CD14-positive monocyte (primary cell): ENCODE data around the gene DEPDC4. TPM values are rescaled to one million over a fixed set of nuclear protein-coding genes. Genes with fewer than 3 reads are reported as not detected.

Experiments used
- DNase-seq, 3 donors: peaks; one replicate each; pipeline ENCODE4 v3.0.0-alpha.2; 2011 to 2022
- H2AFZ ChIP-seq: 2 replicates; pipeline ENCODE4 v1.6.0; 2012; ENCODE audit warnings: mild to moderate bottlenecking, low read depth, low read length, inconsistent platforms; ENCODE audit not compliant: insufficient read depth, poor library complexity, severe bottlenecking
- H3K27ac ChIP-seq, 2 donors: 1 replicate in 1 of 2; 2 replicates in 1 of 2; pipeline ENCODE4 v1.5.1; 2012 to 2013; ENCODE audit warnings: low read length in 2 of 2, control low read depth in 1 of 2, inconsistent platforms in 1 of 2, low read depth in 1 of 2, mild to moderate bottlenecking in 1 of 2
- H3K27me3 ChIP-seq, 2 donors: one replicate each; pipeline versions ENCODE4 v1.6.0 to v1.6.1; 2011 to 2013; ENCODE audit warnings: low read length in 2 of 2; ENCODE audit not compliant: control insufficient read depth in 2 of 2, insufficient read depth in 2 of 2
- H3K36me3 ChIP-seq, 2 donors: replicated peaks in 1 of 2; 1 replicate in 1 of 2; 2 replicates in 1 of 2; pipeline versions ENCODE4 v1.5.1 to v1.6.1; 2012 to 2013; ENCODE audit warnings: low read length in 2 of 2, control low read depth in 1 of 2, inconsistent platforms in 1 of 2, mild to moderate bottlenecking in 1 of 2; ENCODE audit not compliant: insufficient read depth in 2 of 2, control insufficient read depth in 1 of 2
- H3K4me1 ChIP-seq, 2 donors: 1 replicate in 1 of 2; 2 replicates in 1 of 2; pipeline versions ENCODE4 v1.5.1 to v1.6.1; 2012 to 2013; ENCODE audit warnings: low read length in 2 of 2, control low read depth in 1 of 2, inconsistent platforms in 1 of 2, mild to moderate bottlenecking in 1 of 2, moderate library complexity in 1 of 2; ENCODE audit not compliant: insufficient read depth in 2 of 2, control insufficient read depth in 1 of 2
- H3K4me2 ChIP-seq: replicated peaks from 2 replicates; pipeline ENCODE3; 2012; ENCODE audit warnings: low read length, moderate library complexity, mild to moderate bottlenecking; ENCODE audit not compliant: poor library complexity, severe bottlenecking; ENCODE audit errors: extremely low read depth
- H3K4me3 ChIP-seq, 3 experiments: fragments of 200-600 bp in 1 of 3; sonication (generic) in 1 of 3; replicated peaks in 1 of 3; 1 replicate in 2 of 3; 2 replicates in 1 of 3; pipeline ENCODE4 v1.5.1; 2011 to 2013; ENCODE audit warnings: low read length in 3 of 3, mild to moderate bottlenecking in 3 of 3, control low read depth in 2 of 3, low read depth in 2 of 3, inconsistent platforms in 1 of 3, moderate library complexity in 1 of 3
- H3K79me2 ChIP-seq: 2 replicates; pipeline ENCODE4 v1.6.0; 2012; ENCODE audit warnings: mild to moderate bottlenecking, control low read depth, inconsistent platforms, low read length, moderate library complexity; ENCODE audit not compliant: insufficient read depth
- H3K9ac ChIP-seq: 2 replicates; pipeline ENCODE4 v1.6.0; 2017; ENCODE audit warnings: low read length, mild to moderate bottlenecking; ENCODE audit not compliant: insufficient read depth, poor library complexity, severe bottlenecking
- H3K9me3 ChIP-seq, 2 donors: replicated peaks in 1 of 2; 1 replicate in 1 of 2; 2 replicates in 1 of 2; pipeline versions ENCODE4 v1.5.1 to v1.6.1; 2012 to 2013; ENCODE audit warnings: low read length in 2 of 2, control low read depth in 1 of 2; ENCODE audit not compliant: control insufficient read depth in 1 of 2, insufficient read depth in 1 of 2
- H4K20me1 ChIP-seq: 2 replicates; pipeline ENCODE4 v1.6.0; 2012; ENCODE audit warnings: mild to moderate bottlenecking, low read length, control low read depth, moderate library complexity; ENCODE audit not compliant: insufficient read depth
- H3K27ac Mint-ChIP-seq, 7 donors: one replicate each; pipeline ENCODE4 v1.8.0; 2020; ENCODE audit warnings: mild to moderate bottlenecking in 7 of 7, mixed read lengths in 7 of 7, moderate library complexity in 6 of 7, inconsistent platforms in 2 of 7
- H3K27me3 Mint-ChIP-seq, 3 donors: one replicate each; pipeline ENCODE4 v1.8.0; 2021 to 2022; ENCODE audit warnings: low read depth in 3 of 3, mild to moderate bottlenecking in 3 of 3, mixed read lengths in 3 of 3, moderate library complexity in 3 of 3, inconsistent platforms in 1 of 3
- H3K36me3 Mint-ChIP-seq, 2 donors: one replicate each; pipeline ENCODE4 v1.8.0; 2020; ENCODE audit warnings: mixed read lengths in 2 of 2, inconsistent platforms in 1 of 2, mild to moderate bottlenecking in 1 of 2
- H3K4me1 Mint-ChIP-seq: one replicate; pipeline ENCODE4 v1.8.0; 2020; ENCODE audit warnings: mild to moderate bottlenecking, mixed read lengths
- H3K4me3 Mint-ChIP-seq, 2 donors: one replicate each; pipeline ENCODE4 v1.8.0; 2020; ENCODE audit warnings: mild to moderate bottlenecking in 2 of 2, mixed read lengths in 2 of 2, moderate library complexity in 1 of 2
- H3K9me3 Mint-ChIP-seq, 7 donors: one replicate each; pipeline ENCODE4 v1.8.0; 2020 to 2022; ENCODE audit warnings: mixed read lengths in 7 of 7, mild to moderate bottlenecking in 6 of 7, moderate library complexity in 6 of 7, inconsistent platforms in 2 of 7
- WGBS: methylation state at CpG from one replicate; pipeline ENCODE4 v1.1.5; 2013; ENCODE audit warnings: missing lambda C conversion rate; ENCODE audit not compliant: insufficient coverage; 5-methylcytosine and 5-hydroxymethylcytosine counted together
- intact Hi-C, 2 donors: fragments of 100-400 bp; cut with micrococcal nuclease; formaldehyde crosslinking; loops; one replicate each; pipeline versions ENCODE4 v1.15.0 to v1.15.1; 2023
- polyA plus RNA-seq, 3 donors: library from polyadenylated mRNA; depleted of rRNA in 1 of 3; unstranded in 2 of 3; stranded (reverse) in 1 of 3; fragments of 300-500 nt in 2 of 3; fragments of >200 nt in 1 of 3; fragmentation: Illumina TruSeq in 2 of 3; gene quantifications; 1 replicate in 2 of 3; 2 replicates in 1 of 3; pipeline ENCODE4 v1.2.3, GENCODE V29; 2012 to 2021
- TF ChIP-seq, protein P1 (sequence below): fragments of 200-600 bp; IDR thresholded peaks from one replicate; pipeline ENCODE4 v1.8.0; 2022; ENCODE audit warnings: antibody characterized with exemption, mild to moderate bottlenecking

Gene DEPDC4
- polyA plus RNA-seq, 3 donors = 0.25 TPM; not detected in 2

GRCh38 chr12:100221523-100221922 is 45.4 kb downstream of the DEPDC4 start:
- Histone ChIP-seq H3K4me2 (no peak overlapping the region), H3K9ac (no peak overlapping the region), H4K20me1 (no peaks in the 10 kb centered on the region), H2AFZ (no peak overlapping the region), H3K27ac (no peak overlapping the region), H3K4me3 (no peak overlapping the region), H3K79me2 (no peaks in the 10 kb centered on the region), H3K9me3 (no peaks in the 10 kb centered on the region), H3K27me3 (no peaks in the 10 kb centered on the region), H3K36me3 (peaks cover 59 to 89% of the 10 kb centered on the region in 2 donors), H3K4me1 (no peaks in the 10 kb centered on the region)
- TF ChIP-seq, protein P1, sequence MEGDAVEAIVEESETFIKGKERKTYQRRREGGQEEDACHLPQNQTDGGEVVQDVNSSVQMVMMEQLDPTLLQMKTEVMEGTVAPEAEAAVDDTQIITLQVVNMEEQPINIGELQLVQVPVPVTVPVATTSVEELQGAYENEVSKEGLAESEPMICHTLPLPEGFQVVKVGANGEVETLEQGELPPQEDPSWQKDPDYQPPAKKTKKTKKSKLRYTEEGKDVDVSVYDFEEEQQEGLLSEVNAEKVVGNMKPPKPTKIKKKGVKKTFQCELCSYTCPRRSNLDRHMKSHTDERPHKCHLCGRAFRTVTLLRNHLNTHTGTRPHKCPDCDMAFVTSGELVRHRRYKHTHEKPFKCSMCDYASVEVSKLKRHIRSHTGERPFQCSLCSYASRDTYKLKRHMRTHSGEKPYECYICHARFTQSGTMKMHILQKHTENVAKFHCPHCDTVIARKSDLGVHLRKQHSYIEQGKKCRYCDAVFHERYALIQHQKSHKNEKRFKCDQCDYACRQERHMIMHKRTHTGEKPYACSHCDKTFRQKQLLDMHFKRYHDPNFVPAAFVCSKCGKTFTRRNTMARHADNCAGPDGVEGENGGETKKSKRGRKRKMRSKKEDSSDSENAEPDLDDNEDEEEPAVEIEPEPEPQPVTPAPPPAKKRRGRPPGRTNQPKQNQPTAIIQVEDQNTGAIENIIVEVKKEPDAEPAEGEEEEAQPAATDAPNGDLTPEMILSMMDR = no peak
- Mint-ChIP-seq H3K4me3 (no peak overlapping the region), H3K4me1 (no peaks in the 10 kb centered on the region), H3K27me3 (peaks cover 0 to 2% (median 1%) of the 10 kb centered on the region in 3 donors), H3K27ac (no peak overlapping the region), H3K36me3 (peaks cover 49 to 72% of the 10 kb centered on the region in 2 donors), H3K9me3 (no peaks in the 10 kb centered on the region)
- WGBS = no CpG with 5 or more reads among the region's 3 CpGs
- no peak for DNase-seq
- intact Hi-C loops = no loop called here

DNA sequence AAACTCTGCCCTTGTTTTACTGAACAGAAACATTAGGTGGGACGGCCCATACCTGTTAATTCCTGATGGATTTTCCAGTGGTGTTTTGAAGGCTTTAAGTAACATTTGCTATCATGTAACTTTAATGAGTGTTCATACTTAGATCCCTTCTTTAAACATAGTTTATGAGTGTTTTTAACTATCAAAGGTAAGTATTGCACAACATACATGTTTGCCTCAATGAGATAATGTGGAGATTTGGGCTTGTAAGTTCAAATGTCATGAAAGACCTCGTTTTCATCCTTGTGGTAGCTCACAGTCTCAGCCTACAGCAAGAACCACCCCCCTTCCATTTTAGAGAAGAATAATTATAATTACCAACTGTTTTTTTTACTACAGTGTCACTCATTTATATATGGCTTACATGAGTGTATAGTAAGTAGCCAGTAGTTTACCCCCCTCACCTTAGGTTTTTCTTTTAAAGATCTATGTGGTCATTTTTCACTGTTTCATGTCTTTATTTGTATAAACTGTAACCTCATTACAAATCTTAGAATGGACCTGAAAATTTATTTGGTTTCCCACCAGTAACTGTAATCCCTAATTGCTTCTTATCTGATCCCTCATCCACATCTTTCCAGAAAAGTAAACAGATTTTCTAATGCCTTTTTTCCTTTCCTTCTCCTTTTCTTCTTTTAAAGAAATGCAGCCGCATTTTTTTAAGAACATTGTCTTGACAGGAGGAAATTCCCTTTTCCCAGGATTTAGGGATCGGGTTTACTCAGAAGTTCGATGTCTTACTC is 47.4 kb downstream of the DEPDC4 start:
- intact Hi-C loops = no loop called here
- no peak for DNase-seq
- peak overlapping the region in 1 of 7 donors; percentile 26 for H3K27ac Mint-ChIP-seq

More for the DNA sequence above, 47.4 kb downstream of the DEPDC4 start:
- TF ChIP-seq, protein P1 = no peak
- Histone ChIP-seq H4K20me1 (no peaks in the 10 kb centered on the region), H3K9me3 (no peaks in the 10 kb centered on the region), H3K4me2 (no peak overlapping the region), H3K4me3 (no peak overlapping the region), H3K27me3 (no peaks in the 10 kb centered on the region), H3K27ac (no peak overlapping the region), H3K9ac (no peak overlapping the region), H3K79me2 (no peaks in the 10 kb centered on the region), H3K36me3 (peaks cover 56 to 81% of the 10 kb centered on the region in 2 donors), H2AFZ (no peak overlapping the region), H3K4me1 (peaks cover 0 to 9% of the 10 kb centered on the region in 2 donors)
- H3K27me3 Mint-ChIP-seq = peaks cover 0 to 2% (median 1%) of the 10 kb centered on the region in 3 donors
- no peak overlapping the region for H3K4me3 Mint-ChIP-seq
- peaks cover 7% of the 10 kb centered on the region for H3K4me1 Mint-ChIP-seq
- whole genome bisulfite sequencing = no CpG with 5 or more reads among the region's 5 CpGs
- H3K9me3 Mint-ChIP-seq = no peaks in the 10 kb centered on the region
- peaks cover 38 to 69% of the 10 kb centered on the region in 2 donors for H3K36me3 Mint-ChIP-seq
